ENCODE measurements around the gene TBC1D4.
"Not testable (repeated sequence)": the region's sequence is repeated elsewhere in the genome, so short reads cannot be mapped to it uniquely, and the experiment has no call there.

The TBC1D4 gene

GRCh38 chr13:75445717-75446499, 36.1 kb downstream of the TBC1D4 start:
- no peak for DNase-seq

- DNase-seq: no peak
Observed at GRCh38 chr13:75444016-75444415, 38.0 kb downstream of the TBC1D4 start.

- no peak for DNase-seq
Observed at GRCh38 chr13:75443356-75443958, 38.5 kb downstream of the TBC1D4 start.

- no peak for DNase-seq
Observed at GRCh38 chr13:75442736-75443234, 39.2 kb downstream of the TBC1D4 start.

GRCh38 chr13:75440100-75440499, 41.9 kb downstream of the TBC1D4 start:
- no peak for DNase-seq

DNA sequence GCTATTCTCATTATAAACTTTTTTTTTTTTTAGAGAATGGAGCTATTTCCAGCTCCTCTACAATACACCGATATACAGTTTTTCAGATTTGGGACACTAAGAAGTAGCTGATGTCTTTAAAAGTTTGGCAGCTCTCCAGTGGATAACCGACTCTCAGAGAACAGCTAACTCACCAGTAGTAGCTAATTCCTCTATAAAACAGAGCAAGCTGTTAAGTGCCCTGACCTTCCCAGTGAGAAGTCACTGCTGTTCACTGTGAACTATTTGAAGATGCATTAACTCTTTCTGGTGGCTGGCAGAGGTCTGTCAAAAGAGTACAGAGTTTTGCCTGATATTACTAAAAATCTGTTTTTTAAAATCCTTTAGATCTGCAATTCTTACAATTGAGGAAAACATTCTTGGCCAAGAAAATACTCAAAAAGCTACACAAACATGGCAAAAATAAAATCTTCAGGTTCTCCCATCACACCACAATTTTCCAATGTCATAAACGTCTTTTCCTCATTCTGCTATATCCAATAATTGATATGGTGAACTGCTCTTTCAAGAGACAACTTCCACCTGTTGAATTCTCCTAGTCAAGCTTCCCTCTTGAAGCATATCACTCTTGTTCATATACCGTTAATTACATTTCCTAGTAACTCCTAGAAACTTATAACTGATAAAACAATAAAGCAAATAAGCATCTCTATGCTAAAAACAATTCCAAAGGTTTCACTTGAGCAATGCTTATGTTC, 44.2 kb downstream of the TBC1D4 start:
- no peak for DNase-seq

DNA sequence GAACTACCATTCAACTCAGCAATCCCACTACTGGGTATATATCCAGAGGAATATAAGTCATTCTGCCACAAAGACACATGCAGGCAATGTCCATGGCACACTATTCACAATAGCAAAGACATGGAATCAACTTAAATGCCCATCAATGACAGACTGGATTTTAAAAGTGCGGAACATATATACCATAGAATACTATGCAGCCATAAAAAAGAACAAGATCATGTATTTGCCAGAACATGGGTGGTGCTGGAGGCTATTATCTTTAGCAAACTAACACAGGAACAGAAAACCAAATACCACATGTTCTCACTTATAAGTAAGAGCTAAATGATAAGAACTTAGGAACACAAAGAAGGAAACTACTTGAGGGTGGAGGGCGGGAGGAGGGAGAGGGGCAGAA, 47.8 kb downstream of the TBC1D4 start:
- DNase-seq: not testable (repeated sequence)

- DNase-seq: no peak
Observed at GRCh38 chr13:75432811-75433244, 49.1 kb downstream of the TBC1D4 start.

- DNase-seq: no peak
Observed at GRCh38 chr13:75432045-75432444, 49.9 kb downstream of the TBC1D4 start.

DNA sequence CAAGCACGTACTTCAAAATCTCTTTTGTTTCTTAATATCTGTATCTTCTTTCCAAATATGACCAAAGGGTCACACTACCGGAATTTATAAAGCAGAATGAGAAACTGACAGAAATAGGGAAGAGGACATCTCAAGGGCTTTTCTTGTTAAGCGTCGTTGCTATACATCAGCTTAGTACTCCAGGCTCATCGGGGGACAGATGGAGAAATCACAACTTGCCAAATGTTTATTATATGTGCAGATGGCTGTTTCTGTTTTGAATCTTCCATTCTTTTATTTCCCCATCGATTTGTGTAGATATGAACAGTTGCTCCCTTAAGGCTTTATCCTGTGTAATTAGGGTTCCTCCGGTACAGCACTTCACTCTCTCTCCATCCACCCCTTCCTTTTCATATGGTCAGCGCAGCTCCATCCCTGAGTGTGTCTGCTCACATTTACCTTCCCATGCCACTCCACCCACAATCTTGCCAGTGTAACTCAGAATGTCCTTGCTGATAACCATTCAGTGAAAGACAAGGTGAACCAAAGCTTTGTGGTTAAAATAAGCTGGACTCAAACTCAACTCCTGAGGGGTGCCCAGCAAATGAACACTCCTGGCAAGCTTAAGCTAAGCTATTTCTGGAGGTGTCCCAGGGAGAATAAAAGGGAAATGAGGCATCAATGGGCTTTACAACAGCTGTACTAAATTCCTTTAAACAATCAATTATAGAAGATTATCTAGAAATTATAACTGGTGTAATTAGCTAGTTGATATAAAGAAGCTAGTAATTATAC, 51.3 kb downstream of the TBC1D4 start:
- no peak for DNase-seq

GRCh38 chr13:75426421-75426820, 55.5 kb downstream of the TBC1D4 start:
- no peak for DNase-seq

- no peak for DNase-seq
Observed at GRCh38 chr13:75425216-75426009, 56.6 kb downstream of the TBC1D4 start.

DNA sequence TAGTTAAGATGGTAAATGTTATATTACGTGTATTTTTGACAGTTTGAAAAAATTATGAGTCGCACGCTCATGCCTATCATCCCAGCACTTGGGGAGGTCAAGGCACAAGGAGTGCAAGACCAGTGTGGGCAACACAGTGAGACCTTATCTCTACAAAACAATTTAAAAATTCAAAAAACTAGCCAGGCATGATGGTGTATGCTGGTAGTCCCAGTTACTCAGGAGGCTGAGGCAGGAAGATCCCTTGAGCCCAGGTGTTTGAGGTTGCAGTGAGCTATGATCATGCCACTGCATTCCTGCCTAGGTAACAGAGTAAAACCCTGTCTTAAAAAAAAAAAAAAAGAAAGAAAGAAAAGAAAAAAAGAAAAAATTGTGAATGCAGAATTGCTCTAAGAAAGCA, 58.0 kb downstream of the TBC1D4 start:
- no peak for DNase-seq

DNA sequence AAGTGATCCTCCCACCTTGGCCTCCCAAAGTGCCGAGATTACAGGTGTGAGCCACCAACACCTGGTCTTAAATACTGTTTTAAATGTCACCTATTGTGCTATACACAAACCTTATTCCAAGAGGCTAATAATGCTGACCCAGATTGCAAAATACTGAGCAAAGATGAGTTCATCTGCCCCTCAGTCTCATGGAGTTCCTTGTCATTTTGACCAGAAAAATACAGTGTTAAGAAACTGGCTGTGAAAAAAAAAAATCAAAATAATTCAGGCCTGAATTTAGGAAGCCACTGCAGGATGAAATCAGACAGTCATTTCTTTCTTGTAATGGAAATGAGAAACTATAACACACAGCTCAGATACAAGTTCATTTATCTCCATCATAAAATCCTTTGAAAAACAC, 59.9 kb downstream of the TBC1D4 start:
- no peak for DNase-seq

DNA sequence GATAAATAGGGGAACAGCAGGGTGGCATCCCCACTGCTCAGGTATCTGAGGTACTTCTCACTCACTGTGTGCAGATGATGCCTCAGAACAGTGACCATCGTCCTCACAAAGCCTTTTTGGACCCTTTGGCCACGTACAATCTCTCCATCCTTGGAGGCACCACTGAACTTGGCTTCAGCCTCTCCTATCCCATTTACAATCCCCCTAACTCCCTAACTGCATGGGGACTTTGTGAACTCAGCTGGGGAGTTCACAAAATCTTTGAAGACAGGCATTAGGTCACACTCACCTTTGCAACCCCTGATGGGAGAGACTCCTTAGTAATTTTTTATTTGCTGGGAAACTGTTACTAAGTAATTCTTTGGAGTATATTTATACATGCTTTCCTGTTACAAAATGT, 60.8 kb downstream of the TBC1D4 start:
- DNase-seq: no peak

- DNase-seq: no peak
Observed at GRCh38 chr13:75419656-75420055, 62.3 kb downstream of the TBC1D4 start.

GRCh38 chr13:75418997-75419396, 63.0 kb downstream of the TBC1D4 start:
- DNase-seq: no peak

DNA sequence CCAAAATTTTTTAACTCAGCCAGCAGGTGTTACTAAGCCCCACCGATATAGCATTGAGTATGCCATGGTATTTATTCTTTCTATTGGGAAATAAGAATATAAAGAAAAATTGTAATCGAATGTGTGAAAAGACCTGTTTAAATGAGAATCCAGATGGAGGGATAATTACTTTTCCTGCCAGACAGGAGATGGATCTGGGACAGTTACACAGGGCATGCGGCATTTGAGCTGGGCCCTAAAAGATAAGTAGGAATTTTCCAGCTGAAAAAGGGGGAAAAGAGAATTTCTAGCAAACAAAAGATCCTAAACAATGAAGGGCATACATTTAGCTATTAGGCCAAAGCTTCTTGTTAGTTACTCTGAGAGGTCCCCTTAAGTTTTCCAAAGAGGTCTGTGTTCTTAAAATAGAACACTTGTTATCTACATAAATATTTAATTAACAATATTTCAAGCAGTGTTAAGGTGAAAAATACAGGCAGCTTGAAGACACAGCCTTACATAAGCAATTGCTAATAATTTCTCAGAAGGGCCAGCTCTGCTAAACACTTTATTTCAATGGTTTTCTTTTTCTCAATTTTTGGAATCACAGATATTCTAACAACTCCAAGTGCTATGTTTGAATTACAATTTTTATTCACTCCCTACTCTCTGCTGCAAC, 63.7 kb downstream of the TBC1D4 start:
- no peak for DNase-seq

GRCh38 chr13:75417656-75418055, 64.3 kb downstream of the TBC1D4 start:
- no peak for DNase-seq

- peak; percentile 32 for DNase-seq
Observed at GRCh38 chr13:75417012-75417384, 65.0 kb downstream of the TBC1D4 start.

DNA sequence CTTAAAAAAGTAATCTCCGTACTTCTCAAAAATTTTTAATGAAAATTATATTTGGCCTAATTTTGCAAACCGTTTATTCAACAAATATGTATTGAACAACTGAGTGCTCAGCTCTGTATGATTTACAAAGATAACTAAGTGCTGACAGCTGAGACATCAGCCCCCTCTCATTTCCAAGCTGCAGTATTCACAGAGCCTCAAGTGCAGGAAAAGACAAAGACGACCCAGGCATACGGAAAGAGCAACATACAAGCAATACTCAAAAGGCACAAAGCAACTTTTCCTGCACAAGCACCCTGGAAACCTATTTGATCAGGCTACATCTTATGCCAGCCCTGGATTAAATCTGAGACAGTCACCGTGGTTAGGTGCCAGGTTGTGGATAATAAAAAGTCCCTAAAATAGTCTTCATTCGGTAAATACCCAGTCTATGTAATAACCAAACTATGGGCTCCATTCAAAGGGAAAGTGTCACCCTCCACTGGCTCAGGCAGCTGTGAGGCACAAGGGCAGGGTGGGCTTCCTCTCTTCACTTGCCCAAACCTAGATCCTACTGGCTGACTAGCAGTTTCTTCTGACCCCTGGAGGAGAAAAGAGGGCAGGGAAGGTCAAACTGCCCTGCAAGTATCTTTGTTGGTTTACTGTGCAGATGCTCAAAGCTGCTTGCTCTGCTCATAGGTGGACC, 65.5 kb downstream of the TBC1D4 start:
- DNase-seq: no peak

Measured in CD4-positive, alpha-beta T cell treated with Interleukin-15 for 1 hour (primary cell).